Neural crest cell (in vitro differentiated cells): Measurements from ENCODE around the gene FJX1. TPM values are rescaled to one million over a fixed set of nuclear protein-coding genes. Genes with fewer than 3 reads are reported as not detected.

ENCODE experiments used
- DNase-seq: peaks from one replicate; pipeline ENCODE4 v3.0.0; 2021; ENCODE audit warnings: low read depth, mixed read lengths, low spot score
- H3K27ac Mint-ChIP-seq: one replicate; pipeline ENCODE4 v1.8.0; 2021; ENCODE audit warnings: mild to moderate bottlenecking, mixed read lengths; ENCODE audit not compliant: unreplicated experiment
- H3K27me3 Mint-ChIP-seq: 2 replicates; pipeline ENCODE4 v1.8.0; 2021; ENCODE audit warnings: low read depth, mild to moderate bottlenecking, mixed read lengths
- H3K36me3 Mint-ChIP-seq: 2 replicates; pipeline ENCODE4 v1.8.0; 2021; ENCODE audit warnings: low read depth, mild to moderate bottlenecking, mixed read lengths
- H3K4me1 Mint-ChIP-seq: 2 replicates; pipeline ENCODE4 v1.8.0; 2021; ENCODE audit warnings: mixed read lengths
- H3K4me3 Mint-ChIP-seq: one replicate; pipeline ENCODE4 v1.8.0; 2021; ENCODE audit warnings: mild to moderate bottlenecking, mixed read lengths
- H3K9me3 Mint-ChIP-seq: 2 replicates; pipeline ENCODE4 v1.8.0; 2021; ENCODE audit warnings: mixed read lengths
- total RNA-seq: library from RNA; stranded (reverse); gene quantifications from 2 replicates; pipeline ENCODE4 v1.2.1, GENCODE V29; 2021
- TF ChIP-seq, protein P1 (sequence below): fragments of 200-600 bp; sonication (generic); conservative IDR thresholded peaks from 2 replicates; pipeline ENCODE4 v1.5.0; 2021; ENCODE audit warnings: antibody characterized with exemption, mild to moderate bottlenecking

The FJX1 gene
- total RNA-seq, 1 donor from 2014 or later, result 28.2 TPM

DNA sequence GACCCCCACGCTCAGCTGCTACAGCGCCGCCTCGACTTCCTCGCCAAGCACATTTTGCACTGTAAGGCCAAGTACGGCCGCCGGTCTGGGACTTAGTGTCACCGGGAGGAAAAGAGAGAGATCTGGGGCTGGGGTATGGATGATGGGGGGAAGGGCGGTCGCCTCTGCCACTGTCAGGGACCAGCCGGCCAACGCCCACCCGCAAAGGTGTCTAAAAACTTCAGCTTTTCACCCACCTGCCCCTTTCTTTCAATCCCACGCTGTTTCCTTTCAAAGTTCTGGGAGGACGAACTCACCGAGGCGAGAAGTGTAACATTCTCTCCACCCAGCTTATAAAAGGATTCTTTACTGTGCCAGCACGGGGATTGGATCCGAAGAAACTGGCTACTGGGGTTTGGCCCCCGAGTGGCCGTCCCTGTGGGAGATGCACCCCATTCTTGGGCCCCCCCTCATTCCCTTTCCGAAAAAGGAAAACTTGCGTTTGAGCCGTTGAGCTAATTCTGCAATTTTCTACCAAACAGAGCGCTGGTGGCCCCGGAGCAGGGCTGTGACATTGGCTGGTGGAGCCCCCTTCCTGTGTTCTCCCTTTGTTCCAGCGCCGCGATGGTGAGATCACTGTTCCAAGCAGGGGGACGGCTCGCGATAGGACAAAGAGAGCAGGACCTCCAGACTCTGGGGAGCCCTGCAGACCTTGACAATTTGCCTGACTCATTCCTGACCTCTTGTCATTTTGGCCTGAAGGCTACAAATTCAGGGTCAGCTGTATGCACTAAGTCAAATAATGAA is 1.8 kb downstream of the FJX1 start:
- Mint-ChIP-seq H3K27me3 (peaks cover 9% of the 10 kb centered on the region), H3K4me1 (peaks cover 50% of the 10 kb centered on the region), H3K9me3 (no peaks in the 10 kb centered on the region)

DNA sequence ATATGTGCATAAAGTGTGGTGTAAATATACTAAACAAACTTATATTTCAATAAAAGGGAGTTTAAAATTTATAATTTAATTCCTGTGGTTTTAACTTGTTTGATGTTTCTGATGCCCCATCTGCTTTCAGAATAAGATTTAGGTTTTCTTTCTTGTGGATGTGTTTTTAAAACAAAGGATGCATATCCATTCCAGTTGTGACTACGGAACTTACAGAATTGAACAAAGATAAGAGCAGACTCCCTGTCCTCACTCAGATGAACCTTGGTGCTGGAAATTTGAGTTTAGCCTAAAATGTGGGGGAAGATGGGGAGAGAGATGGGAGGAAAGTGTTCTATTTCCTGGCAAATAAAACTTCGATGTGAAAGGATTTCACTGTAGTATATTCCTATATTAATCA is 2.5 kb downstream of the FJX1 start:
- Mint-ChIP-seq H3K4me1 (peaks cover 50% of the 10 kb centered on the region), H3K27ac (no peak overlapping the region), H3K27me3 (peaks cover 7% of the 10 kb centered on the region), H3K36me3 (peaks cover 9% of the 10 kb centered on the region), H3K4me3 (peak overlapping the region; percentile 95), H3K9me3 (no peaks in the 10 kb centered on the region)
- no peak for DNase-seq
- TF ChIP-seq, protein P1, sequence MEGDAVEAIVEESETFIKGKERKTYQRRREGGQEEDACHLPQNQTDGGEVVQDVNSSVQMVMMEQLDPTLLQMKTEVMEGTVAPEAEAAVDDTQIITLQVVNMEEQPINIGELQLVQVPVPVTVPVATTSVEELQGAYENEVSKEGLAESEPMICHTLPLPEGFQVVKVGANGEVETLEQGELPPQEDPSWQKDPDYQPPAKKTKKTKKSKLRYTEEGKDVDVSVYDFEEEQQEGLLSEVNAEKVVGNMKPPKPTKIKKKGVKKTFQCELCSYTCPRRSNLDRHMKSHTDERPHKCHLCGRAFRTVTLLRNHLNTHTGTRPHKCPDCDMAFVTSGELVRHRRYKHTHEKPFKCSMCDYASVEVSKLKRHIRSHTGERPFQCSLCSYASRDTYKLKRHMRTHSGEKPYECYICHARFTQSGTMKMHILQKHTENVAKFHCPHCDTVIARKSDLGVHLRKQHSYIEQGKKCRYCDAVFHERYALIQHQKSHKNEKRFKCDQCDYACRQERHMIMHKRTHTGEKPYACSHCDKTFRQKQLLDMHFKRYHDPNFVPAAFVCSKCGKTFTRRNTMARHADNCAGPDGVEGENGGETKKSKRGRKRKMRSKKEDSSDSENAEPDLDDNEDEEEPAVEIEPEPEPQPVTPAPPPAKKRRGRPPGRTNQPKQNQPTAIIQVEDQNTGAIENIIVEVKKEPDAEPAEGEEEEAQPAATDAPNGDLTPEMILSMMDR, result no peak

More for the DNA sequence above, 1.8 kb downstream of the FJX1 start:
- Mint-ChIP-seq H3K27ac (peak overlapping the region; percentile 98), H3K4me3 (peak overlapping the region; percentile 95), H3K36me3 (peaks cover 9% of the 10 kb centered on the region)
- DNase-seq, result peak; percentile 69
- TF ChIP-seq, protein P1, result no peak

DNA sequence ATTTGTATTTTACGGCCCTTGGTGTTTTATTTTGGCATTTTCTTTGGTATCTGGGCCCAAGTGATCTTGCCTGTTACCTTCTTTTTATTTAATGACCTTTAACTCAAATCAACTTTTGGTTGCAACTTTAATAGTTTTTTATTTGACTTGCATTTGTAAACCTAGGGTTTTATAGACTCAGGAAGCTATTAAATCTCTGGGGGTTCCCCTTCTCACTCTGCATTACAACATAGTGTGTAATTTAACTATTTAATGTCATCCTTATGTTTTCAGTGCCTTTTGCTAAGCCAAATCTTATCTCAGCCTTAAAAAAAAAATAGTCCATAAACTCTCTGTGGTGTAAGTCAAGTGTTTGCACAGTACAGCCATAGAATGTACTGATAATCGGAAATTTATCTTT is 3.4 kb downstream of the FJX1 start:
- H3K4me3 Mint-ChIP-seq, result peak overlapping the region; percentile 95
- H3K27me3 Mint-ChIP-seq, result peaks cover 4% of the 10 kb centered on the region
- no peak overlapping the region for H3K27ac Mint-ChIP-seq

DNA sequence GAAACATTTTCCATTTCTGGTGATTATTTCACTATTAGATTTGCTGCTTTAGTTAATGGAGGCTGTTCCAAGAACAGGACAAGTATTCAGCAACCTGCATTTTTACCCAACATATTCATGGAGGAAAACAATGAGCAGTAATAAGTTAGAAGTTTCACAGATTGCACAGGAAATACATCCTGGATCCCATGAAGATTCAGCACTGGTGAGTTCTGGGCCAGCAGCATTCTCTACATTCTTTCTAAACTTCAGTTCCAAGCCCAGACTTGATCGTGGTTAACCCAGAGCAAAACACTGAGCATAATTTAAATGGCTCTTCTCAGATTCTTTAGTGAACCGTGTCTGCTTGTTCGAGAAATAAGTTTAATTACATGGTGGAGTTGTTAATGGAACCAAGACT is 3.8 kb downstream of the FJX1 start:
- no peak for DNase-seq
- Mint-ChIP-seq H3K4me1 (peaks cover 47% of the 10 kb centered on the region), H3K4me3 (peak overlapping the region; percentile 95), H3K27ac (no peak overlapping the region), H3K9me3 (no peaks in the 10 kb centered on the region), H3K36me3 (peaks cover 9% of the 10 kb centered on the region), H3K27me3 (peaks cover 4% of the 10 kb centered on the region)
- TF ChIP-seq, protein P1, result no peak

More for the DNA sequence above, 3.4 kb downstream of the FJX1 start:
- Mint-ChIP-seq H3K36me3 (peaks cover 9% of the 10 kb centered on the region), H3K4me1 (peaks cover 47% of the 10 kb centered on the region), H3K9me3 (no peaks in the 10 kb centered on the region)
- DNase-seq, result no peak
- TF ChIP-seq, protein P1, result no peak

DNA sequence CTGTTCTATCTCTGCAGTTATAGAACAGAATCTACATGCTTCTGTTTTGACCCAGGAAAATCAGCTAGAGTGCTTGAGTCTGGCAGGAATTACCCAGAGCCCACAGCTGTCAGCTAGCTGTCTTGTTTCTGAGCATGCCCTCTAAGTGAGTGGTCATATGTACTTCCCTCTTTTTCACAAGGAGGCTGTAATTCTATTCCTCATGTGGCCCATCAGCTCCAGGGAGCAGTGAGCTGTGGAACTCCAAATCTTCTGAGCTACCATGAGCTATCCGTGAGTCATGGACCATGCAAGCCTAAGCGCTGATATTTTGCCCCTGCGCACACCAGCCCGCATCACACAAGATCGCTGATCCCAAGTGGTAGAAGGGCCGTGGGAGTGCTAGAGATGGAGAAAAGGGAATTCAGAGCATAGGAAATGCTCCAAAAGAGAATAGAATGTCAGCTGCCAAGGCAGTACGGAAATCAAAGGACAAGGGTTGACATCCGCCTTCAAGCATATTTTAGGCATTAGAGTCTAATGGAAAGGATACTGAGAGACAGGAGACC is 5.4 kb downstream of the FJX1 start:
- Mint-ChIP-seq H3K36me3 (peaks cover 7% of the 10 kb centered on the region), H3K27ac (no peak overlapping the region), H3K27me3 (no peaks in the 10 kb centered on the region), H3K4me1 (peaks cover 40% of the 10 kb centered on the region), H3K4me3 (peak overlapping the region; percentile 24), H3K9me3 (no peaks in the 10 kb centered on the region)
- no peak for DNase-seq
- TF ChIP-seq, protein P1, result no peak
